Mammary epithelial cell (primary cell): Measurements from ENCODE around the gene SULT1A2.
"Not testable (repeated sequence)": the region's sequence is repeated elsewhere in the genome, so short reads cannot be mapped to it uniquely, and the experiment has no call there.

Source experiments
- CTCF ChIP-seq, 2 donors: IDR thresholded peaks in 1 of 2; conservative IDR thresholded peaks in 1 of 2; 2 replicates each; pipeline ENCODE4 v1.5.1; 2011 to 2012; ENCODE audit warnings: inconsistent platforms in 2 of 2, low read length in 2 of 2, mild to moderate bottlenecking in 2 of 2, control low read depth in 1 of 2, low read depth in 1 of 2; ENCODE audit not compliant: insufficient read depth in 1 of 2; ENCODE audit errors: extremely low read depth in 1 of 2
- EZH2 ChIP-seq: IDR thresholded peaks from 2 replicates; pipeline ENCODE4 v1.6.1; 2012; ENCODE audit warnings: low read length, inconsistent platforms, borderline replicate concordance

DNA sequence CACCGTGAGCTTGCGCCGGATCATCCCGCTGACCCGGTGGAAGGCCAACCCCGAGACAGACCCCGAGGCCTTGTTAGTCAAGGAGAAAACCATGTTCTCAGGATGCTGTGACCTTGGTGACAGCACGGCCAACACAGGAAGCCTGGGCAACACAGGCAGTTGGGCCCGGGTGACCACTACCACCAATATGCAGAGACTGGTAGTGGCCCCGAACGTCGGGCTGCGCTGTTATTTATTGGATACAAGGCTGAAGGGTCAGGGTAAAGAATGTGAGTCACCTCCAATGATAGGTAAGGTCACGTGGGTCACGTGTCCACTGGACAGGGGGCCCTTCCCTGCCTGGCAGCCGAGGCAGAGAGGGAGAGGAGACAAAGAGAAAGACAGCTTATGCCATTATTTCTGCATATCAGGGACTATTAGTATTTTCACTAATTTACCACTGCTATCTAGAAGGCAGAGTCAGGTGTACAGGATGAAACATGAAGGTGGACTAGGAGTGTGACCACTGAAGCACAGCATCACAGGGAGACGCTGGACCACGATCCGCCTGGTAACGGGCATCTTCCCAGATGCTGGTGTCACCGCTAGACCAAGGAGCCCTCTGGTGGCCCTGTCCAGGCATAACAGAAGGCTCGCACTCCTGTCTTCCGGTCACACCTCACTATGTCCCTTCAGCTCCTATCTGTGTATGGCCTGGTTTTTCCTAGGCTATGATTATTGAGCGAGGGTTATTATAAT is 18.8 kb upstream of the SULT1A2 start:
- peak; percentile 28 to 62 for TF ChIP-seq CTCF (conservative IDR thresholded peaks at IDR 0.05 in 1 of 2, IDR thresholded peaks at IDR 0.05 in 1 of 2; ENCODE audit: extremely low read depth in 1 of 2, insufficient read depth in 1 of 2, low read depth in 1 of 2, low read length in 2 of 2)
- TF ChIP-seq EZH2 = not testable (repeated sequence)
